ENCODE results near the gene TJP3.

The TJP3 gene

GRCh38 chr19:3766520-3766919 is 58.3 kb downstream of the TJP3 start:
- no peak overlapping the region for H3K4me3 ChIP-seq (ENCODE audit: low read length)
- no peak for TF ChIP-seq ZNF274 (IDR thresholded peaks at IDR 0.05; ENCODE audit: low read depth, low read length)

- H3K4me3 ChIP-seq (ENCODE audit: low read length): no peak overlapping the region
- TF ChIP-seq ZNF274 (IDR thresholded peaks at IDR 0.05; ENCODE audit: low read depth, low read length): no peak
Observed at GRCh38 chr19:3767050-3767449, 58.9 kb downstream of the TJP3 start.

GRCh38 chr19:3768015-3768747 is 60.0 kb downstream of the TJP3 start:
- H3K4me3 ChIP-seq (ENCODE audit: low read length): no peak overlapping the region
- TF ChIP-seq ZNF274 (IDR thresholded peaks at IDR 0.05; ENCODE audit: low read depth, low read length): no peak

GRCh38 chr19:3768748-3769099 is 60.5 kb downstream of the TJP3 start:
- no peak overlapping the region for H3K4me3 ChIP-seq (ENCODE audit: low read length)
- no peak for TF ChIP-seq ZNF274 (IDR thresholded peaks at IDR 0.05; ENCODE audit: low read depth, low read length)

GRCh38 chr19:3769494-3769893 is 61.3 kb downstream of the TJP3 start:
- no peak for TF ChIP-seq ZNF274 (IDR thresholded peaks at IDR 0.05; ENCODE audit: low read depth, low read length)

GRCh38 chr19:3770136-3770999 is 62.2 kb downstream of the TJP3 start:
- no peak for TF ChIP-seq ZNF274 (IDR thresholded peaks at IDR 0.05; ENCODE audit: low read depth, low read length)
- no peak overlapping the region for H3K4me3 ChIP-seq (ENCODE audit: low read length)

More at GRCh38 chr19:3769494-3769893, 61.3 kb downstream of the TJP3 start:
- H3K4me3 ChIP-seq (ENCODE audit: low read length): no peak overlapping the region

- no peak for TF ChIP-seq ZNF274 (IDR thresholded peaks at IDR 0.05; ENCODE audit: low read depth, low read length)
- H3K4me3 ChIP-seq (ENCODE audit: low read length): no peak overlapping the region
Observed at GRCh38 chr19:3771000-3771905, 63.1 kb downstream of the TJP3 start.

- TF ChIP-seq ZNF274 (IDR thresholded peaks at IDR 0.05; ENCODE audit: low read depth, low read length): no peak
- H3K4me3 ChIP-seq (ENCODE audit: low read length): no peak within 1 kb of the TSS
Observed at GRCh38 chr19:3771906-3772455, 63.8 kb downstream of the TJP3 start, which contains the start of gene RAX2. Gene RAX2, minus strand, starts transcription at chr19:3772228. Its CDS starts 486 bp downstream, at chr19:3771742.

GRCh38 chr19:3773814-3774515 is 65.8 kb downstream of the TJP3 start:
- no peak for TF ChIP-seq ZNF274 (IDR thresholded peaks at IDR 0.05; ENCODE audit: low read depth, low read length)

GRCh38 chr19:3774621-3775373 is 66.6 kb downstream of the TJP3 start:
- TF ChIP-seq ZNF274 (IDR thresholded peaks at IDR 0.05; ENCODE audit: low read depth, low read length): no peak
- no peak overlapping the region for H3K4me3 ChIP-seq (ENCODE audit: low read length)

More at GRCh38 chr19:3773814-3774515, 65.8 kb downstream of the TJP3 start:
- H3K4me3 ChIP-seq (ENCODE audit: low read length): no peak overlapping the region

- no peak for TF ChIP-seq ZNF274 (IDR thresholded peaks at IDR 0.05; ENCODE audit: low read depth, low read length)
- H3K4me3 ChIP-seq (ENCODE audit: low read length): no peak overlapping the region
Observed at GRCh38 chr19:3775374-3775711, 67.2 kb downstream of the TJP3 start.

- TF ChIP-seq ZNF274 (IDR thresholded peaks at IDR 0.05; ENCODE audit: low read depth, low read length): no peak
- no peak overlapping the region for H3K4me3 ChIP-seq (ENCODE audit: low read length)
Observed at GRCh38 chr19:3775831-3776230, 67.6 kb downstream of the TJP3 start.
